Tibial nerve (tissue), 4 donors: ENCODE measurements around the gene PRLHR. TPM values are rescaled to one million over a fixed set of nuclear protein-coding genes. Genes with fewer than 3 reads are reported as not detected.

ENCODE experiments used
- DNase-seq, 2 donors: peaks; one replicate each; pipeline ENCODE4 v3.0.0-alpha.2; 2019; ENCODE audit warnings: low spot score in 2 of 2
- H3K27ac ChIP-seq, 4 donors: fragments of 200-600 bp; sonication (generic) in 3 of 4; one replicate each; pipeline ENCODE4 v1.5.1; 2017 to 2019; ENCODE audit warnings: mild to moderate bottlenecking in 1 of 4
- H3K27me3 ChIP-seq, 2 donors: fragments of 200-600 bp; sonication (generic) in 1 of 2; one replicate each; pipeline versions ENCODE4 v1.5.1 to v1.6.0; 2017 to 2019
- H3K36me3 ChIP-seq, 3 donors: fragments of 200-600 bp; sonication (generic); one replicate each; pipeline ENCODE4 v1.5.1; 2018 to 2019
- H3K4me1 ChIP-seq, 4 donors: fragments of 200-600 bp; sonication (generic) in 3 of 4; one replicate each; pipeline ENCODE4 v1.5.1; 2017 to 2019
- H3K4me3 ChIP-seq, 4 donors: fragments of 200-600 bp; sonication (generic) in 3 of 4; one replicate each; pipeline ENCODE4 v1.5.1; 2017 to 2019; ENCODE audit warnings: mild to moderate bottlenecking in 1 of 4, moderate library complexity in 1 of 4
- H3K9me3 ChIP-seq, 4 donors: fragments of 200-600 bp; sonication (generic) in 3 of 4; one replicate each; pipeline ENCODE4 v1.5.1; 2017 to 2019
- CTCF ChIP-seq, 5 experiments: fragments of 200-600 bp in 3 of 5; fragments of 450-650 bp in 2 of 5; sonication (generic) in 3 of 5; IDR thresholded peaks; one replicate each; pipeline ENCODE4 v1.5.1; 2016 to 2019; ENCODE audit warnings: antibody characterized with exemption in 5 of 5, mild to moderate bottlenecking in 3 of 5, moderate library complexity in 2 of 5
- EP300 ChIP-seq, 2 donors: sonication (generic); formaldehyde crosslinking; IDR thresholded peaks; one replicate each; pipeline ENCODE4 v1.6.1; 2017; ENCODE audit warnings: antibody characterized with exemption in 2 of 2, mild to moderate bottlenecking in 1 of 2
- POLR2A ChIP-seq, 2 donors: fragments of 450-650 bp; IDR thresholded peaks; one replicate each; pipeline ENCODE4 v1.6.1; 2017; ENCODE audit warnings: antibody characterized with exemption in 2 of 2, mild to moderate bottlenecking in 2 of 2, moderate library complexity in 2 of 2
- WGBS, 2 donors: methylation state at CpG; one replicate each; pipeline ENCODE4 v1.1.5; 2018; 5-methylcytosine and 5-hydroxymethylcytosine counted together
- total RNA-seq, 4 donors: library from RNA; depleted of rRNA; stranded (reverse); fragments of >200 nt; gene quantifications; one replicate each; pipeline ENCODE4 v1.1.0, GENCODE V29; 2016

Gene PRLHR
- total RNA-seq, 4 donors from 2014 or later, result not detected

GRCh38 chr10:118571123-118571522 is 24.3 kb downstream of the PRLHR start:
- Histone ChIP-seq H3K27ac (peak overlapping the region; percentile 46 to 89 (median 64)), H3K36me3 (no peaks in the 10 kb centered on the region), H3K27me3 (no peaks in the 10 kb centered on the region), H3K4me1 (peaks cover 0 to 39% (median 11%) of the 10 kb centered on the region in 4 donors), H3K4me3 (no peak overlapping the region), H3K9me3 (no peaks in the 10 kb centered on the region)
- 20 to 31% methylated on average over 3 of the region's 3 CpGs for WGBS, 2 donors
- TF ChIP-seq CTCF (IDR thresholded peaks at IDR 0.05), result peak in 1 of 5 experiments; percentile 11
- TF ChIP-seq EP300 (IDR thresholded peaks at IDR 0.05), result peak in 1 of 2 donors; percentile 80
- no peak for TF ChIP-seq POLR2A (IDR thresholded peaks at IDR 0.05)
- DNase-seq, result peak in 1 of 2 donors; percentile 52

- H3K36me3 ChIP-seq, result no peaks in the 10 kb centered on the region
- WGBS, 2 donors, result 68 to 71% methylated on average over 5 of the region's 5 CpGs
- no peaks in the 10 kb centered on the region for H3K9me3 ChIP-seq
- DNase-seq, result no peak
- H3K4me1 ChIP-seq, result peaks cover 0 to 39% (median 11%) of the 10 kb centered on the region in 4 donors
- no peaks in the 10 kb centered on the region for H3K27me3 ChIP-seq
- H3K27ac ChIP-seq, result peak overlapping the region in 3 of 4 donors; percentile 46 to 89 (median 81)
- no peak overlapping the region for H3K4me3 ChIP-seq
- TF ChIP-seq EP300 (IDR thresholded peaks at IDR 0.05) (no peak), CTCF (IDR thresholded peaks at IDR 0.05) (no peak), POLR2A (IDR thresholded peaks at IDR 0.05) (no peak)
Measured at GRCh38 chr10:118570591-118570990, 24.9 kb downstream of the PRLHR start.

- H3K9me3 ChIP-seq, result no peaks in the 10 kb centered on the region
- H3K36me3 ChIP-seq, result no peaks in the 10 kb centered on the region
- H3K4me3 ChIP-seq, result no peak overlapping the region
- H3K27ac ChIP-seq, result peak overlapping the region in 3 of 4 donors; percentile 46 to 89 (median 81)
- H3K4me1 ChIP-seq, result peaks cover 0 to 39% (median 11%) of the 10 kb centered on the region in 4 donors
- no peak for DNase-seq
- H3K27me3 ChIP-seq, result peaks cover 0 to 2% of the 10 kb centered on the region in 2 donors
- WGBS, 2 donors, result 83 to 93% methylated on average over 3 of the region's 3 CpGs
- TF ChIP-seq EP300 (IDR thresholded peaks at IDR 0.05), result no peak
- no peak for TF ChIP-seq POLR2A (IDR thresholded peaks at IDR 0.05)
- TF ChIP-seq CTCF (IDR thresholded peaks at IDR 0.05), result no peak
Measured at GRCh38 chr10:118569882-118570252, 25.6 kb downstream of the PRLHR start.

- Histone ChIP-seq H3K4me3 (no peak overlapping the region), H3K27me3 (peaks cover 0 to 5% of the 10 kb centered on the region in 2 donors), H3K9me3 (no peaks in the 10 kb centered on the region), H3K4me1 (peaks cover 0 to 39% (median 11%) of the 10 kb centered on the region in 4 donors), H3K27ac (peak overlapping the region in 2 of 4 donors; percentile 81 to 89), H3K36me3 (no peaks in the 10 kb centered on the region)
- no peak for DNase-seq
- no peak for TF ChIP-seq POLR2A (IDR thresholded peaks at IDR 0.05)
- no peak for TF ChIP-seq EP300 (IDR thresholded peaks at IDR 0.05)
- no peak for TF ChIP-seq CTCF (IDR thresholded peaks at IDR 0.05)
- WGBS, 2 donors, result 89 to 90% methylated on average over 8 of the region's 8 CpGs
Measured at GRCh38 chr10:118569241-118569881, 26.1 kb downstream of the PRLHR start.

- 15 to 21% methylated on average over 10 of the region's 10 CpGs for WGBS, 2 donors
- Histone ChIP-seq H3K36me3 (no peaks in the 10 kb centered on the region), H3K27ac (peak overlapping the region in 1 of 4 donors; percentile 28), H3K9me3 (no peaks in the 10 kb centered on the region), H3K27me3 (peaks cover 0 to 5% of the 10 kb centered on the region in 2 donors), H3K4me3 (no peak overlapping the region), H3K4me1 (peaks cover 0 to 39% (median 11%) of the 10 kb centered on the region in 4 donors)
- TF ChIP-seq CTCF (IDR thresholded peaks at IDR 0.05), result peak; percentile 66 to 90 (median 81)
- no peak for TF ChIP-seq EP300 (IDR thresholded peaks at IDR 0.05)
- DNase-seq, result peak in 1 of 2 donors; percentile 93
Measured at GRCh38 chr10:118568327-118568848, 27.1 kb downstream of the PRLHR start.
